ENCODE results near the gene HMGXB4. TPM values are rescaled to one million over a fixed set of nuclear protein-coding genes. Genes with fewer than 3 reads are reported as not detected.

The HMGXB4 gene
- total and polyA plus RNA-seq, 2 of the 13 experiments (the other 11 are each of a cell fraction or from before 2014, with no cell fraction given): 13.9 to 16.3 TPM

DNA sequence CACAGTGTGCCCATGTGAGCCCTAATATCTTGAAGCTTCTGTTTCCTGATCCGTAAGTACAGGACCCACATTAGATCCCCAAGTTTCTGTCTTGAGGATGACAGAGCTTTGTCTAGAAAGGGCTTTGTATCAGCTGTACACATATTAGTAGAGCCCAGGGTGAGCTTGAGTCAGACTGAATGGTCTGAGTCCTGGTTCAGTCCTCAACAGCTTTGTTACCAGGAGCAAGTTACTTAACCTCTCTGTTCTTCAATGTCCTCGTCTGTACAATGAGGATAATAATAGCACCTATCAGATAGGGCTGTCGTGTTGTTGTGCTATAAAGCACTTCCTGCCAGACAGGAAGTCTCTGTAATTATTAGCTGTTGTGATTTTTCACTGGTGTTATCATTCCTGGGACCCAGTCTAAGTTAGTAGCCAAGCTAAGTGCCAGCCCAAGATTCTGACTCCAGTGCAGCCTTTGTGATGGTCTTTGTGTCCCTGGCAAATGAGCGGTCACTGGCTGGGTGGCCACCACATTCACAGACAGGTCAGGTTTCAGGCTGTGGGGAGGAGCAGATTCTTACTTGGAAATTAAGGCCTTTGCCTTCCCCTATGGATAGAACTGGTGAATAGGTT lies 49.2 kb downstream of the HMGXB4 start (continued):
- no peak for TF ChIP-seq TOPORS (CRISPR knock-in tag; IDR thresholded peaks at IDR 0.05)

DNA sequence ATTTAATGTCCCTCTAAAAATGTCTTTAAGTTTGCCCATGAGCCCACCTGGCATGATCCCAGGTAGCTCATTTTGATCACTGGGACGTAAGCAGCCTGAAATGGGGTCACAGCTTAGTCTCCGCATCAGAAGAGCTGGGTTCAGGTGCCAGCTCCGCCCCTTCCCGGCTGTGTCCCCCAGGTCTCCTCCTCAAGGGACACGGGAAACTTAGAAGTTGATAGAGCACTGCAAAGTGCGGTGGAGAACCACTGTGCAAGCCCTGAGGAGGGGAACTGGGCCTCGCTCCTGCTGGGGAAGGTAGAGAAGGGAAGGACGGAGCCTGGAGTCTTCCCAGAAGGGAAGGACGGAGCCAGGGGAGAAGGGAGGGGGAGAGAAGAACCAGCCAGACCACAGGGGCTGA lies 50.1 kb downstream of the HMGXB4 start:
- no peak for ATAC-seq
- intact Hi-C loops (cut with micrococcal nuclease; ENCODE audit: unreplicated experiment) (no loop called here), in situ Hi-C loops (cut with HindIII; ENCODE audit: extremely low pct_ligation_motif_present, low pct_unique_long_range_greater_than_20kb) (no loop called here)
- Histone ChIP-seq H3K27me3 (ENCODE audit: control insufficient read depth in 1 of 2, insufficient read depth in 2 of 2, low read length in 2 of 2) (no peaks in the 10 kb centered on the region), H2AFZ (ENCODE audit: low read length) (no peak overlapping the region), H3K4me2 (ENCODE audit: low read depth, low read length) (no peak overlapping the region), H3K36me3 (replicated peaks in 1 of 2; ENCODE audit: control insufficient read depth in 1 of 2, insufficient read depth in 2 of 2, low read length in 2 of 2) (peaks cover 4 to 18% of the 10 kb centered on the region in 2 experiments; a peak in 3 of 5 replicates), H3K9ac (ENCODE audit: insufficient read depth, low read depth, low read length) (no peak overlapping the region), H4K20me1 (ENCODE audit: insufficient read depth, low read length) (no peaks in the 10 kb centered on the region; the same call in 1 of the 2 replicates), H3K4me1 (ENCODE audit: insufficient read depth, low read length) (peaks cover 61% of the 10 kb centered on the region), H3K4me3 (replicated peaks in 1 of 3; ENCODE audit: insufficient read depth in 1 of 3, low read depth in 2 of 3, low read length in 3 of 3) (no peak overlapping the region), H3K79me2 (ENCODE audit: insufficient read depth, low read length) (peaks cover 61% of the 10 kb centered on the region), H3K27ac (ENCODE audit: extremely low read length, insufficient read depth, low read length) (no peak overlapping the region), H3K9me3 (ENCODE audit: low read length) (no peaks in the 10 kb centered on the region)
- WGBS (ENCODE audit: low lambda C conversion rate): 85% methylated on average over 9 of the region's 9 CpGs
- ChIA-PET POLR2A (interaction anchor here (1.9 kb wide), 1 partner anchor 21 kb away, joined by 9 read pairs; no protein-coding TSS in a partner anchor), CTCF (ENCODE audit: low intra/inter-chr PET ratio, low total read pairs) (no interaction called here)
- DNase-seq (ENCODE audit: low spot score): no peak
- no peak for FAIRE-seq
- no TSS peak for BruUV-seq (replicated peaks)
- TF ChIP-seq KMT2A (CRISPR knock-in tag; IDR thresholded peaks at IDR 0.05) (no peak), ZKSCAN1 (IDR thresholded peaks at IDR 0.05; ENCODE audit: low read length) (no peak), RFXANK (CRISPR knock-in tag; IDR thresholded peaks at IDR 0.05) (no peak), ZNF720 (CRISPR knock-in tag; IDR thresholded peaks at IDR 0.05) (no peak), TEAD2 (CRISPR knock-in tag; IDR thresholded peaks at IDR 0.05) (no peak), TCF7L2 (IDR thresholded peaks at IDR 0.05; ENCODE audit: low read depth, low read length) (no peak), ZNF367 (CRISPR knock-in tag; IDR thresholded peaks at IDR 0.05; ENCODE audit: borderline replicate concordance) (no peak), MEIS1 (CRISPR knock-in tag; IDR thresholded peaks at IDR 0.05; ENCODE audit: borderline replicate concordance) (no peak), ZNF235 (CRISPR knock-in tag; IDR thresholded peaks at IDR 0.05; ENCODE audit: borderline replicate concordance) (no peak), HMG20A (CRISPR knock-in tag; IDR thresholded peaks at IDR 0.05; ENCODE audit: borderline replicate concordance) (no peak), AHR (CRISPR knock-in tag; IDR thresholded peaks at IDR 0.05) (no peak), MIER3 (CRISPR knock-in tag; IDR thresholded peaks at IDR 0.05; ENCODE audit: borderline replicate concordance) (no peak), FOXO1 (CRISPR knock-in tag; IDR thresholded peaks at IDR 0.05) (no peak), NFIB (CRISPR knock-in tag; IDR thresholded peaks at IDR 0.05; ENCODE audit: borderline replicate concordance) (no peak), PAWR (CRISPR knock-in tag; IDR thresholded peaks at IDR 0.05; ENCODE audit: borderline replicate concordance) (no peak)
- TF ChIP-seq, protein P1, sequence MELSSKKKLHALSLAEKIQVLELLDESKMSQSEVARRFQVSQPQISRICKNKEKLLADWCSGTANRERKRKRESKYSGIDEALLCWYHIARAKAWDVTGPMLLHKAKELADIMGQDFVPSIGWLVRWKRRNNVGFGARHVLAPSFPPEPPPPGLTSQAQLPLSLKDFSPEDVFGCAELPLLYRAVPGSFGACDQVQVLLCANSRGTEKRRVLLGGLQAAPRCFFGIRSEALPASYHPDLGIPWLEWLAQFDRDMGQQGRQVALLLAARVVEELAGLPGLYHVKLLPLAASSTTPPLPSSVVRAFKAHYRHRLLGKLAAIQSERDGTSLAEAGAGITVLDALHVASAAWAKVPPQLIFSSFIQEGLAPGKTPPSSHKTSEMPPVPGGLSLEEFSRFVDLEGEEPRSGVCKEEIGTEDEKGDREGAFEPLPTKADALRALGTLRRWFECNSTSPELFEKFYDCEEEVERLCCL (CRISPR knock-in tag; IDR thresholded peaks at IDR 0.05; ENCODE audit: borderline replicate concordance): no peak
- TF ChIP-seq, protein P2, sequence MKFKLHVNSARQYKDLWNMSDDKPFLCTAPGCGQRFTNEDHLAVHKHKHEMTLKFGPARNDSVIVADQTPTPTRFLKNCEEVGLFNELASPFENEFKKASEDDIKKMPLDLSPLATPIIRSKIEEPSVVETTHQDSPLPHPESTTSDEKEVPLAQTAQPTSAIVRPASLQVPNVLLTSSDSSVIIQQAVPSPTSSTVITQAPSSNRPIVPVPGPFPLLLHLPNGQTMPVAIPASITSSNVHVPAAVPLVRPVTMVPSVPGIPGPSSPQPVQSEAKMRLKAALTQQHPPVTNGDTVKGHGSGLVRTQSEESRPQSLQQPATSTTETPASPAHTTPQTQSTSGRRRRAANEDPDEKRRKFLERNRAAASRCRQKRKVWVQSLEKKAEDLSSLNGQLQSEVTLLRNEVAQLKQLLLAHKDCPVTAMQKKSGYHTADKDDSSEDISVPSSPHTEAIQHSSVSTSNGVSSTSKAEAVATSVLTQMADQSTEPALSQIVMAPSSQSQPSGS (CRISPR knock-in tag; IDR thresholded peaks at IDR 0.05): no peak
- TF ChIP-seq, protein P3, sequence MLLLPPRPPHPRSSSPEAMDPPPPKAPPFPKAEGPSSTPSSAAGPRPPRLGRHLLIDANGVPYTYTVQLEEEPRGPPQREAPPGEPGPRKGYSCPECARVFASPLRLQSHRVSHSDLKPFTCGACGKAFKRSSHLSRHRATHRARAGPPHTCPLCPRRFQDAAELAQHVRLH (CRISPR knock-in tag; IDR thresholded peaks at IDR 0.05; ENCODE audit: borderline replicate concordance, low read depth): no peak

All from HepG2 (cell line).